ENCODE data around the gene TBX3.
"Not testable (repeated sequence)": the region's sequence is repeated elsewhere in the genome, so short reads cannot be mapped to it uniquely, and the experiment has no call there.

The TBX3 gene

GRCh38 chr12:114684098-114684869, at the start of gene TBX3:
TSS of gene TBX3 (minus strand) at chr12:114684175. CDS start at chr12:114683200, 975 bp downstream.
- no peak for DNase-seq

GRCh38 chr12:114732426-114733030, 48.6 kb upstream of the TBX3 start:
- no peak for DNase-seq

- DNase-seq: no peak
These were observed 45.8 kb upstream of the TBX3 start for GRCh38 chr12:114729731-114730130.

GRCh38 chr12:114726092-114726710, 42.2 kb upstream of the TBX3 start:
- DNase-seq: no peak

- DNase-seq: not testable (repeated sequence)
These were observed 38.2 kb upstream of the TBX3 start for GRCh38 chr12:114722176-114722575.

GRCh38 chr12:114721266-114721665, 37.3 kb upstream of the TBX3 start:
- no peak for DNase-seq

- DNase-seq: no peak
These were observed 29.7 kb upstream of the TBX3 start for GRCh38 chr12:114713466-114714215.

- no peak for DNase-seq
These were observed 27.7 kb upstream of the TBX3 start for GRCh38 chr12:114711689-114712152.

- no peak for DNase-seq
These were observed 26.2 kb upstream of the TBX3 start for GRCh38 chr12:114710151-114710550.

- no peak for DNase-seq
These were observed 25.1 kb upstream of the TBX3 start for GRCh38 chr12:114709112-114709511.

- DNase-seq: not testable (repeated sequence)
These were observed 24.6 kb upstream of the TBX3 start for GRCh38 chr12:114708598-114708997.

- DNase-seq: no peak
These were observed 20.1 kb upstream of the TBX3 start for GRCh38 chr12:114704096-114704495.

- DNase-seq: no peak
These were observed 19.1 kb upstream of the TBX3 start for GRCh38 chr12:114703060-114703493.

- DNase-seq: no peak
These were observed 18.5 kb upstream of the TBX3 start for GRCh38 chr12:114702462-114702861.

GRCh38 chr12:114701553-114701952, 17.6 kb upstream of the TBX3 start:
- no peak for DNase-seq

GRCh38 chr12:114701104-114701414, 17.1 kb upstream of the TBX3 start:
- DNase-seq: no peak

GRCh38 chr12:114700392-114701103, 16.6 kb upstream of the TBX3 start:
- no peak for DNase-seq

GRCh38 chr12:114698566-114699163, 14.7 kb upstream of the TBX3 start:
- DNase-seq: no peak

- no peak for DNase-seq
These were observed 14.0 kb upstream of the TBX3 start for GRCh38 chr12:114697741-114698565.

- DNase-seq: no peak
These were observed 13.3 kb upstream of the TBX3 start for GRCh38 chr12:114697243-114697716.
